Loucy (cell line): Measurements from ENCODE around the gene TUBB8B.
"Not testable (repeated sequence)": the region's sequence is repeated elsewhere in the genome, so short reads cannot be mapped to it uniquely, and the experiment has no call there.

Experiments
- CTCF ChIP-seq: fragments of 200-600 bp; sonication (generic); conservative IDR thresholded peaks from 2 replicates; pipeline ENCODE4 v1.5.1; 2014; ENCODE audit warnings: mild to moderate bottlenecking, antibody characterized with exemption, low read length
- EZH2phosphoT487 ChIP-seq: fragments of 200-600 bp; IDR thresholded peaks from 2 replicates; pipeline ENCODE4 v1.6.1; 2018; ENCODE audit warnings: antibody characterized with exemption, mild to moderate bottlenecking, moderate library complexity, borderline replicate concordance

DNA sequence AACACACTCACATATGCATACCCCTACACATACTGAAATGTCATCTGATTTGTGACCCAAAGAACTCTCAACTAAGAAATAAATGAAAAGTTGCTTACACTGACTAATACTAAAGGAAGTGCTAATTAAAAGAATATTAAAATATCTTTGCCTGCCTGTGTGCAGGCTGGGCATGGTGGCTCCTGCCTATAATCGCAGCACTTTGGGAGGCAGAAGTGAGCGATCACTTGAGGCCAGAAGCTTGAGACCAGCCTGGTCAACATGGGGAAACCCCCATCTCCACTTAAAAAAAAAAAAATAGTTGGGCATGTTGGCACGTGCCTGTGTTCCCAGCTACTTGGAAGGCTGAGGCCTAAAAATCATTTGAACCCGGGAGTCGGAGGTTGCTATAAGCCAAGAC is 14.9 kb upstream of the TUBB8B start:
- TF ChIP-seq CTCF, EZH2phosphoT487: not testable (repeated sequence)
